OCI-LY1 (cell line): ENCODE data around the gene SH3TC2.

Experiments used
- H2AFZ ChIP-seq: fragments of 200-600 bp; sonication (generic), shearing (Covaris generic); 2 replicates; pipeline ENCODE4 v1.6.0; 2014; ENCODE audit warnings: antibody characterized with exemption, mild to moderate bottlenecking, low read length
- H3F3A ChIP-seq: fragments of 200-600 bp; sonication (generic), shearing (Covaris generic); 2 replicates; pipeline ENCODE4 v1.6.0; 2014; ENCODE audit warnings: mild to moderate bottlenecking, antibody characterized with exemption, low read length, moderate library complexity; ENCODE audit not compliant: insufficient read depth
- H3K27ac ChIP-seq: fragments of 200-600 bp; sonication (generic); 2 replicates; pipeline ENCODE4 v1.5.1; 2014; ENCODE audit warnings: low read length, mixed run types, mild to moderate bottlenecking, low read depth; ENCODE audit not compliant: poor library complexity, severe bottlenecking
- H3K27me3 ChIP-seq: fragments of 200-600 bp; sonication (generic); 2 replicates; pipeline ENCODE4 v1.6.0; 2014; ENCODE audit warnings: antibody characterized with exemption, mild to moderate bottlenecking, low read length, moderate library complexity; ENCODE audit not compliant: insufficient read depth
- H3K36me3 ChIP-seq: fragments of 200-600 bp; sonication (generic); 2 replicates; pipeline ENCODE4 v1.6.1; 2014; ENCODE audit warnings: mild to moderate bottlenecking, antibody characterized with exemption, low read length, moderate library complexity, mixed read lengths; ENCODE audit not compliant: insufficient read depth
- H3K4me1 ChIP-seq: fragments of 200-600 bp; sonication (generic); 2 replicates; pipeline ENCODE4 v1.5.1; 2014; ENCODE audit warnings: mild to moderate bottlenecking, low read length, moderate library complexity; ENCODE audit not compliant: insufficient read depth, severe bottlenecking
- H3K4me2 ChIP-seq: fragments of 200-600 bp; sonication (generic), shearing (Covaris generic); 2 replicates; pipeline ENCODE4 v1.6.1; 2014; ENCODE audit warnings: low read length
- H3K4me3 ChIP-seq: fragments of 200-600 bp; sonication (generic); 2 replicates; pipeline ENCODE4 v1.5.1; 2014; ENCODE audit warnings: low read length, low read depth, mild to moderate bottlenecking, mixed read lengths; ENCODE audit not compliant: poor library complexity, severe bottlenecking
- H3K79me2 ChIP-seq: fragments of 200-600 bp; shearing (Covaris generic); 2 replicates; pipeline ENCODE4 v1.6.1; 2016; ENCODE audit warnings: mixed run types, low read length, mixed read lengths; ENCODE audit not compliant: insufficient read depth
- H3K9ac ChIP-seq: fragments of 200-600 bp; sonication (generic), shearing (Covaris generic); 2 replicates; pipeline ENCODE4 v1.6.1; 2014; ENCODE audit warnings: mild to moderate bottlenecking, low read length, mixed read lengths
- H3K9me2 ChIP-seq: fragments of 200-600 bp; sonication (generic), shearing (Covaris generic); 2 replicates; pipeline ENCODE4 v1.6.1; 2014; ENCODE audit warnings: low read depth, mild to moderate bottlenecking, low read length, mixed read lengths
- H3K9me3 ChIP-seq: fragments of 200-600 bp; shearing (Covaris generic); 2 replicates; pipeline ENCODE4 v1.6.1; 2014; ENCODE audit warnings: low read length, mixed read lengths
- H4K20me1 ChIP-seq: fragments of 200-600 bp; sonication (generic), shearing (Covaris generic); 2 replicates; pipeline ENCODE4 v1.6.0; 2016; ENCODE audit warnings: mild to moderate bottlenecking, low read length; ENCODE audit not compliant: insufficient read depth
- EZH2 ChIP-seq: fragments of 200-600 bp; sonication (generic), shearing (Covaris generic); IDR thresholded peaks from 2 replicates; pipeline ENCODE4 v1.8.0; 2017; ENCODE audit warnings: borderline replicate concordance, mixed run types, mild to moderate bottlenecking, antibody characterized with exemption, low read length, moderate library complexity, mixed read lengths
- TF ChIP-seq, protein P1 (sequence below): fragments of 200-600 bp; sonication (generic), shearing (Covaris generic); IDR thresholded peaks from 2 replicates; pipeline ENCODE4 v1.5.1; 2017; ENCODE audit warnings: mild to moderate bottlenecking, antibody characterized with exemption, low read length, moderate library complexity, mixed read lengths

The SH3TC2 gene

DNA sequence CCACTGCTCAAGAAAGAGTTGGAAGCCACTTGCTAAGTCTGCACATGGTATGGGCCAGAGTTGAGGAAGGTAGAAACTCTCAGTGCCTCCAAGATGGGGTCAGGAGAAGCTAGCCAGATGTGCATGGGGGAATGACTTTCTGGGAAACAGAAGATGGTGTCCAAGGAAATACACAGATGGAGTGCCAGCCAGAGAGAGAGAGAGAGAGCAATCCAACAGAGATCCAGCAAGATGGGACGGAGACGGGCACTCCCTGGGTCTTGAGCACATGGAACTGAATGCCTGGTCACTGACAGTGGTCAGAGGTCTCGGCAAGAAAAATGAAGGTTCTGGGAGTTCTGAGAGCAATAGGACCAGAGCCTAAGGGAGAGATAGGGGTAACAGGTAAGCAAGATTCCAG is 82.1 kb downstream of the SH3TC2 start:
- Histone ChIP-seq H3K9ac (no peak overlapping the region), H3K9me3 (no peaks in the 10 kb centered on the region), H3K9me2 (no peaks in the 10 kb centered on the region), H2AFZ (no peak overlapping the region), H3K4me3 (no peak overlapping the region), H3K27me3 (no peaks in the 10 kb centered on the region), H3K4me2 (no peak overlapping the region), H3K79me2 (no peaks in the 10 kb centered on the region), H3K4me1 (no peaks in the 10 kb centered on the region), H3K27ac (no peak overlapping the region), H4K20me1 (no peaks in the 10 kb centered on the region), H3F3A (no peaks in the 10 kb centered on the region), H3K36me3 (no peaks in the 10 kb centered on the region)
- TF ChIP-seq, protein P1, sequence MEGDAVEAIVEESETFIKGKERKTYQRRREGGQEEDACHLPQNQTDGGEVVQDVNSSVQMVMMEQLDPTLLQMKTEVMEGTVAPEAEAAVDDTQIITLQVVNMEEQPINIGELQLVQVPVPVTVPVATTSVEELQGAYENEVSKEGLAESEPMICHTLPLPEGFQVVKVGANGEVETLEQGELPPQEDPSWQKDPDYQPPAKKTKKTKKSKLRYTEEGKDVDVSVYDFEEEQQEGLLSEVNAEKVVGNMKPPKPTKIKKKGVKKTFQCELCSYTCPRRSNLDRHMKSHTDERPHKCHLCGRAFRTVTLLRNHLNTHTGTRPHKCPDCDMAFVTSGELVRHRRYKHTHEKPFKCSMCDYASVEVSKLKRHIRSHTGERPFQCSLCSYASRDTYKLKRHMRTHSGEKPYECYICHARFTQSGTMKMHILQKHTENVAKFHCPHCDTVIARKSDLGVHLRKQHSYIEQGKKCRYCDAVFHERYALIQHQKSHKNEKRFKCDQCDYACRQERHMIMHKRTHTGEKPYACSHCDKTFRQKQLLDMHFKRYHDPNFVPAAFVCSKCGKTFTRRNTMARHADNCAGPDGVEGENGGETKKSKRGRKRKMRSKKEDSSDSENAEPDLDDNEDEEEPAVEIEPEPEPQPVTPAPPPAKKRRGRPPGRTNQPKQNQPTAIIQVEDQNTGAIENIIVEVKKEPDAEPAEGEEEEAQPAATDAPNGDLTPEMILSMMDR: no peak
- TF ChIP-seq EZH2: no peak

GRCh38 chr5:148979083-148979723 is 83.7 kb downstream of the SH3TC2 start:
- Histone ChIP-seq H3K9ac (no peak overlapping the region), H3K4me1 (no peaks in the 10 kb centered on the region), H3F3A (no peaks in the 10 kb centered on the region), H3K79me2 (no peaks in the 10 kb centered on the region), H3K36me3 (no peaks in the 10 kb centered on the region), H4K20me1 (no peaks in the 10 kb centered on the region), H3K27me3 (no peaks in the 10 kb centered on the region), H2AFZ (no peak overlapping the region), H3K9me2 (no peaks in the 10 kb centered on the region), H3K4me2 (no peak overlapping the region), H3K9me3 (no peaks in the 10 kb centered on the region), H3K27ac (no peak overlapping the region), H3K4me3 (no peak overlapping the region)
- TF ChIP-seq, protein P1: no peak
- TF ChIP-seq EZH2: no peak

DNA sequence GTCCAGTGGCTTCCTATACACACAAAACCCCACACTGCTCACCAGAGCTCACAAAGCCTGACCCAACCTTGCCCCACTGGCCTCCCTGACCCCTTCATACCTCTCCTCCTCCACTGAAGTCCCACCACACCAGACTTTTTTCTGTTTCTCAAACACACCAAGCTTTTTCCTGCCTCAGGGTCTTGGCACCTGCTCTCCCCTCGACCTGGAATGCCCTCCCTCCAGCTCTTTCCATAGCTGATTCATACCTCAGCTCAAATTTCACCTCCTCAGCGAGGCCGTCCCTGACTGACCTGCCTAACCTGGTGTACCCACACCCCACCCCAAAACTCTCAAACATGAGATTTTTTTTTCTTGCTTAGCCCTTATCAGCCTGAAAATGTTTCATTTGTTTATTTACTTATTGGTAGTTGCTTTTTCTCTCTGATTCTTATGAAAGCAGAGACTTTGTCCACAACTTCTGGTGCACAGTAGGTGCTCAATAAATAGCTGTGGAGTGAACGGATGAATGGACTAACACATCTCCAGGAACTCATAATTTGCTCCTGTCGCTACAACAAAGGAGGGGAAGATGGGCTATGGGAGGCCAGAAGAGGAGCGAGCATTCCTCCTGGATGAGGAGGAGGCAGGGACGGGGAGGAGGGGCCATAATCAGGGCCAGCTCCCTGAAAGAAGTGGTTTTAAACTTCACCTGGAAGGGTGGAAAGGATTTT is 84.3 kb downstream of the SH3TC2 start:
- Histone ChIP-seq H3F3A (no peaks in the 10 kb centered on the region), H3K9ac (no peak overlapping the region), H3K79me2 (no peaks in the 10 kb centered on the region), H4K20me1 (no peaks in the 10 kb centered on the region), H3K4me3 (no peak overlapping the region), H3K36me3 (no peaks in the 10 kb centered on the region), H3K9me3 (no peaks in the 10 kb centered on the region), H2AFZ (no peak overlapping the region), H3K4me1 (no peaks in the 10 kb centered on the region), H3K4me2 (no peak overlapping the region), H3K27ac (no peak overlapping the region), H3K9me2 (no peaks in the 10 kb centered on the region), H3K27me3 (no peaks in the 10 kb centered on the region)
- TF ChIP-seq EZH2: no peak
- TF ChIP-seq, protein P1: no peak
